DMS 273 (cell line): Measurements from ENCODE around the gene QRICH2.
"Not testable (repeated sequence)": the region's sequence is repeated elsewhere in the genome, so short reads cannot be mapped to it uniquely, and the experiment has no call there.

Experiments
- DNase-seq: peaks from one replicate; lab custom pipeline; 2025; ENCODE audit not compliant: unreplicated experiment; lab: John Stamatoyannopoulos, UW

The QRICH2 gene

GRCh38 chr17:76327696-76328095 is 19.6 kb upstream of the QRICH2 start:
- DNase-seq, result no peak

- DNase-seq, result no peak
These were observed 18.2 kb upstream of the QRICH2 start for GRCh38 chr17:76326306-76326705.

- no peak for DNase-seq
These were observed 10.5 kb upstream of the QRICH2 start for GRCh38 chr17:76318586-76318985.

- DNase-seq, result no peak
These were observed 9.5 kb upstream of the QRICH2 start for GRCh38 chr17:76317535-76317934.

- no peak for DNase-seq
These were observed 6.5 kb upstream of the QRICH2 start for GRCh38 chr17:76314392-76315227.

GRCh38 chr17:76312735-76313134 is 4.7 kb upstream of the QRICH2 start:
- no peak for DNase-seq

GRCh38 chr17:76309461-76309860 is 1.4 kb upstream of the QRICH2 start:
- no peak for DNase-seq

- no peak for DNase-seq
These were observed 644 bp downstream of the QRICH2 start for GRCh38 chr17:76307299-76307965.

GRCh38 chr17:76305135-76305454 is 3.0 kb downstream of the QRICH2 start:
- not testable (repeated sequence) for DNase-seq

- DNase-seq, result no peak
These were observed 3.6 kb downstream of the QRICH2 start for GRCh38 chr17:76304226-76305134.

- no peak for DNase-seq
These were observed 10.6 kb downstream of the QRICH2 start for GRCh38 chr17:76297436-76297835.

- no peak for DNase-seq
These were observed 11.2 kb downstream of the QRICH2 start for GRCh38 chr17:76296889-76297288.

- no peak for DNase-seq
These were observed 11.9 kb downstream of the QRICH2 start for GRCh38 chr17:76296186-76296585.

- DNase-seq, result no peak
These were observed 15.0 kb downstream of the QRICH2 start for GRCh38 chr17:76293106-76293505.

- no peak for DNase-seq
These were observed 15.5 kb downstream of the QRICH2 start for GRCh38 chr17:76292567-76292966.

- no peak for DNase-seq
These were observed 26.3 kb downstream of the QRICH2 start for GRCh38 chr17:76281573-76282371.

- DNase-seq, result no peak
These were observed 27.4 kb downstream of the QRICH2 start for GRCh38 chr17:76280650-76281049.

- DNase-seq, result no peak
These were observed 28.3 kb downstream of the QRICH2 start for GRCh38 chr17:76279742-76280287.

GRCh38 chr17:76278952-76279741 is 28.9 kb downstream of the QRICH2 start:
- peak; percentile 94 for DNase-seq
